ENCODE results near the gene PCK1.

The PCK1 gene

DNA sequence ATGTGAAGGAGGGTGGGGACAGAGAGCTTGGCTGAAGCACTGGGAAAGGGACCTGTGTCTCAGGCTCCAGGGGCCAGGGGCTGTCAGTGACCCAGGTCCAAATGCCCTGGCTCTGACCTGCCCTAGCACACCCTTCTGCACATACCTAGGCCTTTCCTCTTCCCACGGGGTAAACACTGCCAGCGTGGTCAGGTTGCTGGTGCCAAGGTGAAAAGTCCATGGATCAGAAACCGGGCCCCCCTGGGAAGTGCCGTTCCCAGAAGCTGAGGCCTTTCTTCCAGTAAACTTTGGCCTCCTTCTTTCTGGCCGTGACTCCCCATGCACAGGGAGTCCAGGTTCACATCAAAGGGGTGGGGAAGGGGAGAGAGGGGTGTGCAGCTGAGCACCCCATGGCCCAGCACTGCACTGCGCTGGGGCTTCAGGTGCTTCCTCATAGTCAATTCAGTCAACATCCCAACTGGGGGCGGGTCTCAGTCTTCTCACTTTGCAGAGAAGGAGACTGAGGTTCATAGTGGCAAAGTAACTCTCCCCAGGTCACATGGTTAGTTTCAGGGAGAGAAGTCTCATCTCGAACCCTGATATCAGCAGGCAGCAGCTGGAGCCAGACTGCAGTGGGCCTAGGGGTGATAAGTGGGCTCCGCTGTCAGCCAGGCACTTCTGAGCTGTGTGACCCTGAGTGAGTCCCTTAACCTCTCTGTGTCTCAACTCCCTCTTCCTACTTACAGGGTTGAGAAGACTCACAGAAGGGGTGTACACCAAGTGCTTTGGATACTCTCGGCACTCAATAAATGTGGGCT, 17.0 kb downstream of the PCK1 start:
- DNase-seq = no peak

DNA sequence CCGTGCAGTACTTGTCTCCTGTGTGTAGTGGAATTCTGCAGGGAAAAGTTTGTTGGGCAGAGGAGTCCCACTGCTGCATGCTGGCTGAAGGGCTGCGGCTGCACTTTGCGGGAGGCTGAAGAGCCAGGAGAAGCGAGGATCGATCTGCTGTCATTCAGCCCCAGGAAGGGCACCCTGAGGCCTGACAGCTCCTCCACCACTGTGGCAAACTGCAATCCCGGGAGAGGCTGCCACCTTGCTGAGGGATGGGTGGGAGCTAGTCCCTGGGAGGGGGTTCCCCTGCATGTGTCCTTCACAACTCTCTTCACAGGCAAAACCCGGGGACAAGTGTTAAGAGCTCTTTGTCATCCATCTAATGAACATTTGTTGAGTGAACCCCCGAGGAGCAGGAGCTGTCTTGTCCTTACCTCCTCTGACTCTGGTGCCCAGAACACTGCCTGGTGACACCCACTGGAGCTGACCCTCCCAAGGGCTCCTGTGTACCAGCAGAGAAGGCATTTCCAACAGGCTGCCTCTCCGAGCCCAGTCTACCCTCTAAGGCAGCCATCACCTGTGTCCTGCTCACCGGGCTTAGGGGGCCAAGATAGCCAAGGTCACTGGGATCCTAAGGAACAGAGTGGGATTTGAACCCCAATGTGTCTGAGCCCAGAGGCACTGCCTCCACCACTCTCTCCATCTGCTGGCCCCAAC, 17.7 kb downstream of the PCK1 start:
- no peak for DNase-seq

- no peak for DNase-seq
These were observed 18.5 kb downstream of the PCK1 start for GRCh38 chr20:57579331-57579897.

GRCh38 chr20:57579898-57580447, 19.1 kb downstream of the PCK1 start:
- no peak for DNase-seq

- no peak for DNase-seq
These were observed 19.7 kb downstream of the PCK1 start for GRCh38 chr20:57580478-57581201.

DNA sequence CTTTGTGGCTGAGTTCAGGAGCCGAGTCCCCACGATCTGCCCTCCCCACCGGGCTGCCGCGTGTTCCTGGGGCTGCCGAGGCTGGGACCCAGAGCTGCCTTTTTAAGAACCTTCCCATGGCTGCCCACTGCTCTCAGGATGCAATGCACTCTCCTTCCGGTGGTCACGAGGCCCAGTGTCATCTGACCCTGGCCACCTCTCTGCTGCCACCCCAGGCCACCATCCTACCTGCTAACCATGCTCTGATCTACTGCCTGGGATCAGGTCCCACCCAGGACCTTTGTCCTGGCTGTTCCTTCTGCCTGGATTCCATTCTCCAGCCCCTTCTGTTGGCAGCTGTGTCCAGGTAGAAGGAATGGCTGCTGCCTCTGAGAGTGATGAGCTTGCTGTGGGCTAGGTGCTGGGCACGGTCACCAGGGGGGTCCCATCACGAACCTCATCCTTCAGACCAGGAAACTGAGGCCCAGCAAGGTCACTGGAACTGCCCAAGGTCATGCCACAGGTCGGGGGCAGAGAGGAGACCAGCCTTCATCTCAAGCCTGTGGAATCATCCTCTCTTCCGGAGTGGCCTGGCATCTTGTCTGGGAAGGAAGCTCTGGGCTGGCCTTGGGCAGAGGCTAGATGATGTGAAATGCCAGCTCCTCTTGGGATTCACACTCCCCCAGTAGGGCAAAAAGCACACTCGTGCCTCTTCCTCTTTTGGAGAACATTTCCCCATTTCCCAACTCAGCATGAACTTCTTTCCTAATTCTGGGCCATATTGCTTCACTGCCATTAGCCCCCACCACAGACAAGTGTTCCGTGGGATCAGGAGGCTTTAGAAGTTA, 20.5 kb downstream of the PCK1 start:
- no peak for DNase-seq

GRCh38 chr20:57582029-57582378, 21.1 kb downstream of the PCK1 start:
- DNase-seq = no peak

GRCh38 chr20:57582432-57583288, 21.8 kb downstream of the PCK1 start:
- no peak for DNase-seq

- no peak for DNase-seq
These were observed 22.7 kb downstream of the PCK1 start for GRCh38 chr20:57583289-57584257.

DNA sequence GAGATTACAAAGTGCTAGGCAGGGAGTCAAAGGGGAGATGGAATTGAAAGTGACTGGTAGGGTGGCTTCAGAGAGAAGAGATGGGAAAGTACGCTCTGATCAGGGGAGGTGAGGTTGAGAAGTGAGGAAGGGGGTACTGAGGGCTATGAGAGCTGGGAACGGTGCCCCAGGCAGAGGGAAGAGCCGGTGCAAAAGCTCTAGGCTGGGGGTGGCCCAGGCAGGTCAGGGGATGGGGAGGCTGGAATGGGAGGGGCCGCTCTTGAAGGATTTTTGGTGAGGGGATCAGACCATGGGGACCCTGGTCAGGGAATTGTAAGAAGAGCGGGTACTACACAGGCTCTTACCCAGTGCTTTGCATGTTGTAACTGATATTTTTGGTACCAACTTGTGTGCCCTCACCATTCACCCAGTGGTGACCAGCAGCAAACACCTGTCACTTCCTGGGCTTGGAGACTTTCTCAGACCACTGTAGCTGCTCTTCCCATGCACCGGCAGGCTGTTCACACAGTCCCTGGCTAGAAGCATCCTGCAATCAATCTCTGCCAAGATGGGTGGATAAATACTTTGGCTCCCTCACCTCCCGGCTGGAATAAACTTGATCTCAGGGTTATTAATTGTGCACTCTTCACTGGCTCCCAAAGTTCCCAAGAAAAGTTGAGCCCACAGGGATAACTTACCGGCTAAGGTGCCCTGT, 24.0 kb downstream of the PCK1 start:
- no peak for DNase-seq

DNA sequence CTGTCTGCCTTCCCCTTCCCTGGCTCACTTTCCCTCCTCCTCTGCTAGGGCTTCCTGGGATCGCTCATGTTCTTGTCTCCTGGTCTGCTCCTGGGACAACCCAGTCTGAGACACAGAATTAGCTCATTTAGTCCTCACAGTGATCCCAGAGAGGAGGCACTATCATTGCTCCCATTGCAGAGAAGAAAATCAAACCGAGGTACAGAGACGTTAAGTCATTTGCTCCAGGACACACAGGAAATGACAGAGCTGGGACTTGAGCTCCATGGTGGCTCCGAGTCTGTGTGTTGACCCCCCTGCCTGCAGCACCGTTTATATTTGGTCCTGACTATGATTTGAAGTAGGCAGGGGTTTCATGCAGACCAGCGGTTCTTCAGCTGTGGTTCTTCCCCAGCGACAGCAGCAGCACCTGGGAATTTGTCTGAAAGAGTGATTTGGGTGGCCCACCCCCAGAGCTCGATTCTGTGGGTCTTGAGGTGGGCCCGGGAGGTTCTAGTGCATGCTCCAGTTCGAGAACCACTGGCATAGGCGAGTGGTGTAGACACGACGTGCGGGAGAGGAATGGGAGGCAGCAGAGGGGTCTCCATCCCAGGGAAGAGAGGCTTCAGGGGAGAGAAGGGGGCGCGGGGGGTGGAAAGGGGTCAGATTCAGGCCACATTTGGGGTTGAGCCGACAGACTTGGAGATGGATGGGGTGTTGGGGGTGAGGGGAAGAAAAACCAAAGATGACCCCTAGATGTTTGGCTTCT, 24.7 kb downstream of the PCK1 start:
- DNase-seq = no peak

DNA sequence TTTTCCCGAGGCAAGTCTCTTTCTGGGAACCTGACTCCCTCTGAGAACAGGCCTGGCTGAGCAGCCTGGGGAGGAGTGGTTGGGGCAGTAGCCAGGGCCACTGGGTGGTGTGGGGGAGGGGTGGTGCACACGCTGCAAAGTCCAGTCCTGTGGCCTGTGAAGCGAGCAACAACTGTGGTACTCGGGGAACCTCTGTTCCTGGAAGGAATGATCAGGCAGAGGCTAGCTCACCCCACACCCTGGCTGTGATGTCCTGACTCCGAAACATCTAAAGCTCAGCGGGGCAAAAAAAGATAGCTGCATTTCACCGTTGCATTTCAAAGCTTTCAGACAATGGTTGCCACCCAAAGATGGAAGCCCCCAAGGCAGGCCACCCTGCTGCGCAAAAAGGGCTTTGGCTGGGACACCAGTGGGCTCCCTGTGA, 25.5 kb downstream of the PCK1 start:
- DNase-seq = no peak

- no peak for DNase-seq
These were observed 26.0 kb downstream of the PCK1 start for GRCh38 chr20:57586943-57587277.

DNA sequence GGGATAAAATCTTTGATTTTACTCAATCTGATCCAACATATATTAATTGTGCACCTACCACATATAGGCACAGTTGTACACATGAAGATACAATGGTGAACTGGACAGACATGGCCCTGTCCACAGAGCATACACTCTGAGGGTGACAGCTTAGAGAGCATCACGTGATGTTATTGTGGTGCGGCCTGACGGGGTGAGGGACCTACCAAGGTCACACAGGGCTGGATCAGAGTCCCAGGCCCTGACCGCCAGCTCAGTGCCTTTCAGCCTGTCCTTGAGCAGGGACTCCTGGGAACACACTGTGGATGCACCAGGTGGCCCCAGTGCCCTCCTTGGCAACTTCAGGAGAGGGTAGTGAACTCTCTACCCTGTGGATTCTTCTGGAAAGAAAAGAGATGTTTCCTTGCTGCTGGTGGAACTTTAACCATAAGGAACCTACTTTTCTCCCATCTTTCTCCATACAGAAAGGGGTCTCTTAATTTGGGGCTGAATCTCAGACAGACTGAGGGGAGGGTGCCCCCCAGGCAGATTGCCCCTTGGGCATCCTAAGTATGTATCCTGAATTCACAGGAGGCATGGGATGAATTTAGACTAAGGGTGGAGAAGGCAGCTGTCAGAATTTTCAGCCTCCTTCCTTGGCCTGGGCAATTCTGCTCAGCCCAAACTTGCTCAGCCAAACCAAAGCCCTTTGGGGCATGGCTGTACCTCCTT, 26.5 kb downstream of the PCK1 start:
- no peak for DNase-seq

DNA sequence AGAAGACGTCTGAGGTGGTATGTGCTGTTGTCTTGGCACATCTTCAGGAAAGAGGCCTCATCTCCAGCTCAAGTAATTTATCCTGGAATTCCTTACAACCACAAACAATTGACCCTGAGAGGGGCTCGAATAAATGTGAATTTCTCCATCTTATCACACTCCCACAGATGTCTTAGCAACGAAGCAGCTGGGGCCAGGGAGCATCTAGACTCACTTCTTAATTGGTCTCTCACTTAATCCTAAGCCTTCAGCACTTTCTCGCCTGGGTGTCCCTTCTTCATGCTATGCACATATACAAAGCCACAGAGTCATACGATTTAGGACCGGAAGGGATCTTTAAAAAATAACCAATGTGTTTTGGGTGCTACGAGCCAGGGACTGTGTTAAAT, 27.1 kb downstream of the PCK1 start:
- no peak for DNase-seq

- no peak for DNase-seq
These were observed 27.7 kb downstream of the PCK1 start for GRCh38 chr20:57588596-57588995.

- DNase-seq = no peak
These were observed 28.3 kb downstream of the PCK1 start for GRCh38 chr20:57589123-57589727.
